ENCODE results near the gene LRP10.
"Not testable (repeated sequence)": the region's sequence is repeated elsewhere in the genome, so short reads cannot be mapped to it uniquely, and the experiment has no call there.

LRP10 gene

GRCh38 chr14:22890416-22890815, 18.9 kb downstream of the LRP10 start:
- no peak for DNase-seq

- no peak for DNase-seq
Measured at GRCh38 chr14:22892488-22892887, 20.9 kb downstream of the LRP10 start.

- DNase-seq = no peak
Measured at GRCh38 chr14:22893706-22894105, 22.2 kb downstream of the LRP10 start.

- no peak for DNase-seq
Measured at GRCh38 chr14:22895402-22895801, 23.9 kb downstream of the LRP10 start.

GRCh38 chr14:22896356-22896755, 24.8 kb downstream of the LRP10 start:
- DNase-seq = no peak

- DNase-seq = no peak
Measured at GRCh38 chr14:22896760-22897159, 25.2 kb downstream of the LRP10 start.

GRCh38 chr14:22897357-22897756, 25.8 kb downstream of the LRP10 start:
- no peak for DNase-seq

- no peak for DNase-seq
Measured at GRCh38 chr14:22898302-22899090, 27.0 kb downstream of the LRP10 start.

- peak; percentile 77 for DNase-seq
Measured at GRCh38 chr14:22900081-22900799, 28.7 kb downstream of the LRP10 start.

- DNase-seq = no peak
Measured at GRCh38 chr14:22901799-22902198, 30.3 kb downstream of the LRP10 start.

- no peak for DNase-seq
Measured at GRCh38 chr14:22903742-22904087, 32.2 kb downstream of the LRP10 start.

- no peak for DNase-seq
Measured at GRCh38 chr14:22905627-22906026, 34.1 kb downstream of the LRP10 start.

- DNase-seq = no peak
Measured at GRCh38 chr14:22906073-22906472, 34.5 kb downstream of the LRP10 start.

GRCh38 chr14:22907429-22907828, 35.9 kb downstream of the LRP10 start:
- no peak for DNase-seq

- no peak for DNase-seq
Measured at GRCh38 chr14:22908601-22909000, 37.1 kb downstream of the LRP10 start.

GRCh38 chr14:22910916-22911315, 39.4 kb downstream of the LRP10 start:
- DNase-seq = no peak

- not testable (repeated sequence) for DNase-seq
Measured at GRCh38 chr14:22914836-22915235, 43.3 kb downstream of the LRP10 start.

GRCh38 chr14:22915886-22916521, 44.5 kb downstream of the LRP10 start:
- no peak for DNase-seq

GRCh38 chr14:22918804-22919600, 47.5 kb downstream of the LRP10 start, which contains the start of gene RBM23:
Gene RBM23 (minus strand): TSS chr14:22919149.
- peak; percentile 100 for DNase-seq

GRCh38 chr14:22919601-22919921, 48.0 kb downstream of the LRP10 start:
- no peak for DNase-seq

GRCh38 chr14:22920697-22921096, 49.2 kb downstream of the LRP10 start:
- DNase-seq = no peak

- no peak for DNase-seq
Measured at GRCh38 chr14:22922294-22922693, 50.8 kb downstream of the LRP10 start.

- no peak for DNase-seq
Measured at GRCh38 chr14:22923746-22924145, 52.2 kb downstream of the LRP10 start.
